GM23338 (cell line): ENCODE data around the gene ORAI1.

ENCODE experiments used
- CREB1 ChIP-seq: fragments of 250-450 bp; sonication (Bioruptor Pico); IDR thresholded peaks from 2 replicates; pipeline ENCODE4 v1.5.0; 2020; ENCODE audit warnings: low read depth, mild to moderate bottlenecking, moderate library complexity
- TF ChIP-seq, protein P1 (sequence below), 2 experiments: fragments of 200-600 bp in 1 of 2; sonication (generic) in 1 of 2; conservative IDR thresholded peaks; 2 replicates each; pipeline versions ENCODE4 v1.5.1 to v1.6.1; 2016 to 2017; ENCODE audit warnings: antibody characterized with exemption in 2 of 2, low read depth in 2 of 2, mild to moderate bottlenecking in 2 of 2, moderate library complexity in 1 of 2

DNA sequence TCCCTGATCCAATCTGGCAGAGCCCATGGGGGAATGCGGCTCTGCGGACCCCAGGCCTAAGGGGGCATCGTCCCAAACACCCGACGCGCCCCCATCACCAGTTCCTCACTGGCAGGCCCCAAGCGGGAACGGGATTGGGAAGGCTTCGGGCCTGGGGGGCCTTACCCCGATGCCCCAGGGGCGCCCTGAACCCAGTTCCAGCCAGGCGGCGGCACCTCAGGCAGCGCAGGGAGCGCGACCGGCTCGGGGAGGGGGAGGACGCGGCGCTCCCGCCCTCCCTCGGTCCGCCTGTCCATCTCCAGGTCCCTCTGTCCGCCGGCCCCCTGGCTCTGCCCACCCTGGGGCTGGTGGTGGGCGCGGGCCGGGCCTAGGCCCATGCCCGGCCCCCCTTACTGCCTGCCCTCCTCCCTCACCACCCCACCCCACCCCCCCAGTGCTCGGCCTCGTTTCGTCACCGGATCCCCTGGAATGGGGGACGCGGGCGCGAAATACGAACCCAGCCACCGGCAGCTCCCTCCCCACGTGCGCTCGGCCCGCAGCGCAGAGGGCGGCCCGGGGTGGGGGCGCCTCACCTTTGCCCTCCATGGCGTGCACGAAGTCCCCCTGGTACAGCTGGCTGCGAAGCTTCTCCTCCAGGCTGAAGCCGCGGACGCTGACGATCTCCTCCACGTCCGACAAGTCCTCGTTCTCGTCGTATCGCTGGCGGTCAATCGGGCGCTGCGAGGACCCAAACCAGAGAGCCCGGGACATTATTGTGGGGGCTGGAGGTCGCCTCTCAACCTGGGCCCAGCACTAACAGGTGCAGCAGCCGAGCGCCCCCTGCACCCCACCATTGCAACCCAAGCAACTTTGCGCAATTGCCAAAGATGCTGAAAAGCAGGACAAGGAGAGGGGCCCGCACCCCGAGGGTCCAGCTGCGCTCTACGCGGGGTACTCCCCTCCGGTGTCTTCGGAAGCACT lies 47.8 kb upstream of the ORAI1 start:
- TF ChIP-seq, protein P1, sequence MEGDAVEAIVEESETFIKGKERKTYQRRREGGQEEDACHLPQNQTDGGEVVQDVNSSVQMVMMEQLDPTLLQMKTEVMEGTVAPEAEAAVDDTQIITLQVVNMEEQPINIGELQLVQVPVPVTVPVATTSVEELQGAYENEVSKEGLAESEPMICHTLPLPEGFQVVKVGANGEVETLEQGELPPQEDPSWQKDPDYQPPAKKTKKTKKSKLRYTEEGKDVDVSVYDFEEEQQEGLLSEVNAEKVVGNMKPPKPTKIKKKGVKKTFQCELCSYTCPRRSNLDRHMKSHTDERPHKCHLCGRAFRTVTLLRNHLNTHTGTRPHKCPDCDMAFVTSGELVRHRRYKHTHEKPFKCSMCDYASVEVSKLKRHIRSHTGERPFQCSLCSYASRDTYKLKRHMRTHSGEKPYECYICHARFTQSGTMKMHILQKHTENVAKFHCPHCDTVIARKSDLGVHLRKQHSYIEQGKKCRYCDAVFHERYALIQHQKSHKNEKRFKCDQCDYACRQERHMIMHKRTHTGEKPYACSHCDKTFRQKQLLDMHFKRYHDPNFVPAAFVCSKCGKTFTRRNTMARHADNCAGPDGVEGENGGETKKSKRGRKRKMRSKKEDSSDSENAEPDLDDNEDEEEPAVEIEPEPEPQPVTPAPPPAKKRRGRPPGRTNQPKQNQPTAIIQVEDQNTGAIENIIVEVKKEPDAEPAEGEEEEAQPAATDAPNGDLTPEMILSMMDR (conservative IDR thresholded peaks at IDR 0.05; ENCODE audit: low read depth in 2 of 2) = peak; percentile 16 to 22; a peak in 1 of 4 replicates
- TF ChIP-seq CREB1 (CRISPR knock-in tag) = no peak
